ENCODE measurements around the gene TRAPPC11.
A peak's percentile ranks its signal among the peaks of the same experiment; 100 is the strongest.
"Not testable (repeated sequence)": the region's sequence is repeated elsewhere in the genome, so short reads cannot be mapped to it uniquely, and the experiment has no call there.

The TRAPPC11 gene

DNA sequence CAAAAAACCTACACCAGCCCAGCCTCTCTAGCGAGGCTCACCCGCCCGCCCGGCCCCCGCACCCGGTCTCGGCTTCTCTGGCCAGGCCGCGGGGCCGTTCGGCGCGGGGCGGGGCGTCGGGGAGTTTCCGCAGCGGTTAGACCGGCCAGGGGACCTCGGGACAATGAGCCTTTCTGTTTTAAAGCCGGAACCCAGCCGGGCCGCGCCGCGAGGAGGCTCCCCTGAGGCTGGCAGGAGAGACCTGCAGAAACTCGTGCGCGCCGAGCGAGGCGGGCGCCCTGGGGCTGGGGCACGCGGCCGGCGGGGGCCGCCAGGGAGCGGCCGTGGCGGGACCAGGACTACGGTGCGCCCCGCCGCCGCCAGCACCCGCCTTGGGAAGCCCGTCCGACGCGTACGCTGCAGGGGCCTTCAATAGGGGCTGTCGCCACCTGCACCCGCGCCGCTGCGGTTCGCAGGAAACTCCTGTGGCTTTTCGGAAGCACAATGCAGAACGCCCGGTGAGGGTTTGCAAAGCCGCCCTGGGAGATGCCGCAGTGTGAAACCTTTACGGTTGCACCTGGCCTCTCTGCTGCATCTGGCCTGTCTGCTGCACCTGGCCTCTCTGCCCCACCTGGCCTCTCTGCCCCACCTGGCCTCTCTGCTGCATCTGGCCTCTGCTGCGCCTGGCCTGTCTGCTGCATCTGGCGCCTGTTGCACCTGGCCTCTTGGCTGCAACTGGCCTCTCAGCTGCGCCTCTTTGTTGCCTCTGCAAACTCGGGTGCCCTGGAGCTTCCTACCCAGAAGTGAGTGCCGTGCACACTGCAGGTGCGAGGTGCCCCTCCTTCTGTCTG lies 63.9 kb downstream of the TRAPPC11 start:
- DNase-seq = peak; percentile 69

DNA sequence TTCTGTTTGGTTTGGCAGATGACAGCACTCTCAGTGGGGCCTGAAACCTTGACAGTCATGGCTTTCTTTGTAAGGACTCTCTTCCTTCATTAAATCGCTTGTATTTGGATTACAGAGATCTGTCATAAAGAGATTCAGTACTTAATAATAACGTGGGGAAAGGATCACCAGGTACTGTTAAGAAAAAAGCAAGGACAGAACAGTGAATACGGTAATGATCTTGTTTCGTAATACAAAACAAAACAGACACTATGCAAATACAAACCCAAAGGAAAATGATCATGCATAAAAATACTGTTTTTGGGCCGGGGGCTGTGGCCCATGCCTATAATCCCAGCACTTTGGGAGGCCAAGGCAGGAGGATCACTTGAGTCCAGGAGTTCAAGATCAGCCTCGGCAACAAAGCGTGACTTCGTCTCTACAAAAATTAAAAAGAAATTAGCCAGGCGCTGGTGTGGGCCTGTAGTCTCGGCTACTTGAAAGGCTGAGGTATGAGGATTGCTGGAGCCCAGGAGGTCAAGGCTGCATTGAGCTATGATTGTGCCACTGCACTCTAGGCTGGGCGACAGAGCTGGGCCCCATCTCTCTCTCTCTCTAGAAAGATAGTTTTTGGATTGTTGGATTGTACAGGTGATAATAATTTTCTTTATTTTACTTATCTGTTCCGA lies 64.6 kb downstream of the TRAPPC11 start:
- DNase-seq = no peak

DNA sequence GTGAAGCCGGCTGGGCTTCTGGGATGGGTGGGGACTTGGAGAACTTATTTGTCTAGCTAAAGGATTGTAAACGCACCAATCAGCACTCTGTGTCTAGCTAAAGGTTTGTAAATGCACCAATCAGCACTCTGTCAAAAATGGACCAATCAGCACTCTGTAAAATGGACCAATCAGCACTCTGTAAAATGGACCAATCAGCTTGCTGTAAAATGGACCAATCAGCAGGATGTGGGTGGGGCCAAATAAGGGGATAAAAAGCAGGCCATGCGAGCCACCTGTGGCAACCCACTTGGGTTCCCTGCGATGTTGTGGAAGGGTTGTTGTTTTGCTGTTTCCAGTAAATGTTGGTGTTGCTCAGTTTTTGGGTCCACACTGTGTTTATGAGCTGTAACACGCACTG lies 66.5 kb downstream of the TRAPPC11 start:
- not testable (repeated sequence) for DNase-seq

DNA sequence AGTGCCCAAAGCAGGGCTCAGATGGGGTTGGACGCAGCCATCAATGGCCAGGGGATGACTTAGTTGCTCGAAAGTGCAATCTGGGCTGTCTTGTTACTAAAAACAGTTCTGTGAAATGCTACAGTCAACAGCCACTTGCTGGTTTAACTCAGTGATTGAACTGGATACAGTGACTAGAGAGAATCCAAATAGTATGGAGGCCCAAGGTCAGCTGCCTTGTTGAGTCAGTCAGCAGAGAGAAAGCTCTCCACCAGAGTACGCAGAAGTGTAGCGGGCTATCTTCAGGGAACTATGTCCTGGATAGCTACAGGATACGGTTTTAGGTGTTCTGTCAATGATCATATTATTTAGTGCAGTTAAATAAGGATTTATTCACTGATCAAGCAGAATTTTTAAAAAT lies 68.4 kb downstream of the TRAPPC11 start:
- DNase-seq = no peak

DNA sequence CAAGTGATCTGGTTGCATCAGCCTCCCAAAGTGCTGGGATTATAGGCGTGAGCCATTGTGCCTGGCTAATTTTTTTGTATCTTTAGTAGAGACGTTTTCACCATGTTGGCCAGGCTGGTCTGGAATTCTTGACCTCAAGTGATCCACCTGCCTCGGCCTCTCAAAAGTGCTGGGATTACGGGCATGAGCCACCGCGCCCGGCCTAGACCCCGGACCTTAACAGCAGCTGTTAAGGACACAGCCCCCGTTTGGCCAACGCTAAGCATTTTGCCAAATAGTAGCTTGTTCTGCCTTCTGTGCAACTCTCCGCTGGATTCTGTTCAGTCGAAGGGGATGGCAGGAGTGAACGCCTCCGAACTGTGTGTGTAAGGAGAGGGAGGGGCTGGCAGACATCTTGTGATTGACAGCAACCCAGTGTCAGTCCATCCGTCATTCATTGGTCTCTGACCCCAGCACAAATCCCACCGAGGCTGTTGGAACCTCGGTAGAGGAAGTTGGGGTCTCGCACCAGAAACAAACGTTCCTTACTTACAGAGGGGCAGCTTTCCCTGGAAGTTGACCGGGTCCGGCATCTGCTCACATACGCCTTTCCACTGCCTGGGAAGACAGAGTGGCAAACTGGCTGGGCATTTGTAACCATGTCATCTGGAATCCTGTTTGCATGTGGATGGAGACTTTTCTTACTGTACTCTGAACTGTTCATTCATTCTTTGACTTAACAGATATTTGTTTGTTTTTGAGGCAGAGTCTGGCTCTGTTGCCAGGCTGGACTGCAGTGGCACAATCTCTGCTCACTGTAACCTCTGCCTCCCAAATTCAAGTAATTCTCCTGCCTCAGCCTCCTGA lies 69.4 kb downstream of the TRAPPC11 start:
- DNase-seq = no peak

DNA sequence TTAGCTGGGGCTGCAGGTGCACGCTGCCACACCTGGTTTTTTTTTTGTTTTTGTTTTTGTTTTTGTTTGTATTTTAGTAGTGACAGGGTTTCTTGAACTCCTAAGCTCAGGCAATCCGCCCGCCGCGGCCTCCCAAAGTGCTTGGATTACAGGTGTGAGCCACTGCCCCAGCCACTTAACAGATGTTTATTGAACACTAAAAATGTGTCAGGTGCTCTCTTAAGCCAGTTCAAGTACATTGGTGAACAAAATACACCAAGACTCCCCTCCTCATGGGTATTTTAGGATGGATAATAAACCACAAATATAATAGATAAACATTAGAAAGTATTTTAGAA lies 69.9 kb downstream of the TRAPPC11 start:
- no peak for DNase-seq

DNA sequence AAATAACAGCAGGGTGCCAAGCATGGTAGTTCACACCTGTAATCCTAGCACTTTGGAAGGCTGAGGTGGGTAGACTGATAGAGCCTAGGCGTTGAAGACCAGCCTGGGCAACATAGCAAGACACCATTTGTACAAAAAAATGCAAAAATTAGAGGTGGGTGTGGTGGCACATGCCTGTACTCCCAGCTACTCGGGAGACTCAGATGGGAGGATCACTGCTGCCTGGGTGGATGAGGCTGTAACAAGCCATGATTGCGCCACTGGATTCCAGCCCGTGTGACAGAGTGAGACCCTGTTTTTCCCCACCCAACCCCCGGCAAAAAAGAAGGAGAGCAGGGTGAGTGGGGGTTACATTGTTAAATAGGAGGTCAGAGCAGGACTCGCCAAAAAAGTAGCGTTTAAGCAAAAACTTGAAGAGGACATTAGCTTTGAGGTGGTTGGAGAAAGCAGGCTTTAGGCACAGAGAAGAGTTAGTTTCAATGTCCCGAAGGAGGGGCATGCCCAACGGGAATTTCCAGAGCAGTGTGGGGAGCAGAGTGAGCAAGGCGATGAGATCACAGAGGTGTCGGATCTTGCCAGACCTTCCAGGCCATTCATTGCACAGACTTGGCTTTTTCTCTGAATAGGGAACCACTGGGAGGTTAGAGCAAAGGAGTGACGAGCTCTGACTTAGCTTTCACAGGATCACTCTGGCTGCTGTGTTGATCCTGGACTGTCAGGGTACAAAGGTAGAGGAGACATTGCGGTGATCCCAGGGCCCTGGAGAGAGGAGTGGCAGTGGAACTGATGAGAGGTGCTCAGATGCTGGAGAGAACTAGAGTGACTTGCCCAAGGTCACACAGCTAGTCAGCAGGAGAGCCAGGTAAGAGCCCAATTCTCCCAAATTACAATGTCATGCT lies 70.6 kb downstream of the TRAPPC11 start:
- DNase-seq = no peak

DNA sequence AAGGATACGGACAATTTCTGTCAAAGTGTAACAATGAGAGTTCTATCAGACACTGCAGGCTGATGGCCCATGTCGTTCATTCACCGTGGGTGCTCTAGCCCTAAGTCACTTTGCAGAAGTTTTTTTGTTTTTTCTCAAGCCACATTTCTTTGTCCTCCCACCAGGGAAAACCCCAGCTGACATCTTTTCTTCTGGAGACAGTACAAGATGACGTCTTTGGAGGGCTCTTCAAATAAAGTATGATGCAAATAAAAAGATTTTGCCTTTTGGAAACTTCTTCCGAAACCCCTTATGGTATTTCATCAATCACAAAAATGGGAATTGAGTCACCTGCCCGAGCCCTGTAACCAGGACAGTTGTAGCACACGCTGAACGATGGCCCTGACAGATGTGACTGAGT lies 73.2 kb downstream of the TRAPPC11 start:
- no peak for DNase-seq

DNA sequence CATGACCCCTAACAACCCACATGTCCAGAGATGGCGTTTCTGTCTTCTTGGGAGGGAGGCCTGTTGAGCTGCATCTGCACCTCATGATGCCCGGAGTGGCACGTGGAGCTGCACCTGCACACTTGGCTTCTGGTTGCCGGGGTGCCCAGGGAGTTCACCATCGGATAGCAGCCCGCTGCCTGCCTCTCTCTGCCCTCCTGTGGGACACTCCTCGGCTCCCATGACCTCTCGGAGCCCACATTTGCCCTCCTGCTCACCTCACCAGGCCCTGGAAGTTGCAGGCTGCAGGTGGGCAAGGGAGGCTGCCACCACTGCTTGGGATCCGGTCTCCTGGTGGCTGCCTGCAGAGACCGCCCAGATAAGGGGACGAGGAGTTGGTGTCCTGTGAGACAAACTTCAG lies 74.1 kb downstream of the TRAPPC11 start:
- DNase-seq = no peak

DNA sequence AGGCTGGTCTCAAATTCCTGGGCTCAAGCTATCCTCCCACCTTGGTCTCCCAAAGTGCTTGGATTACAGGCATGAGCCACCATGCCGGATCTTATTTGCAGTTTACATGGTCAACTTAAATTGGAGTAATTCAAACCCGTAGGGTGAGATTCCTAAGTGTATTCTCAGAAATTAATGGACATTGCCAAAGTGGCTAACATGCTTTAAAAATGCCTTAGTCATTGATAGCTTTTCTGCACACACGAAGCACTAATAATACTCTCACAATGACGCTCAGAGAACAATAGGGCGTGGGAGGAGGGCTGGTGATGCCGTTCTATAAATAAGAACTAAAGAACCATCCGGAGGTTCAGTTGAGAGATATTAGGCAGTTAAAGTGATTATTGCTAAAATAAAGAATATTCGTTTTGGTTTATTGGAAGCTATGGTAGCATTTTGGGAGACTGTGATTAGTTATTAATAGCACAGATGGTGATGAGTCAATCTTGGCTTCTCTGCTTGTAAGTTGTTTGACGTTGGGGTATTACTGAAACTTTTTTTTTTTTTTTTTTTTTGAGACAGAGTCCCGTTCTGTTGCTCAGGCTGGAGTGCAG lies 79.1 kb downstream of the TRAPPC11 start:
- no peak for DNase-seq

DNA sequence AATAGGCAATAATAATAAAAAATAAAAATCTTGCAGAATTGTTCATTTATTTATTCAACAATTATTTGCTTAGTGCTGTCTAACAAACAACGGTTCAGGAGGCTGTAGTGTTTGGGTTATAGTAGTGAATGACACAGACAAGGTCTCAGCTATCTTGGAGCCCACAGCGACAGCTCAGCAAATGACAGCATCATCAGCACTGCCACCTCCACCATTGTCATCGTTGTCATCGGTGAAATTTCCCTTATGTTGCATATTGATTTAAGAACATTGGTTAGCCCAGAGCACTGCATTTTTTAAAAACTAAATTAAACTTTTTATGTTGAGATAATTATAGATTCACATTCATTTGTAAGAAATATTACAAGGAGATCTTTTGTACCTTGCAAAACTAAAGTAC lies 79.9 kb downstream of the TRAPPC11 start:
- DNase-seq = no peak

DNA sequence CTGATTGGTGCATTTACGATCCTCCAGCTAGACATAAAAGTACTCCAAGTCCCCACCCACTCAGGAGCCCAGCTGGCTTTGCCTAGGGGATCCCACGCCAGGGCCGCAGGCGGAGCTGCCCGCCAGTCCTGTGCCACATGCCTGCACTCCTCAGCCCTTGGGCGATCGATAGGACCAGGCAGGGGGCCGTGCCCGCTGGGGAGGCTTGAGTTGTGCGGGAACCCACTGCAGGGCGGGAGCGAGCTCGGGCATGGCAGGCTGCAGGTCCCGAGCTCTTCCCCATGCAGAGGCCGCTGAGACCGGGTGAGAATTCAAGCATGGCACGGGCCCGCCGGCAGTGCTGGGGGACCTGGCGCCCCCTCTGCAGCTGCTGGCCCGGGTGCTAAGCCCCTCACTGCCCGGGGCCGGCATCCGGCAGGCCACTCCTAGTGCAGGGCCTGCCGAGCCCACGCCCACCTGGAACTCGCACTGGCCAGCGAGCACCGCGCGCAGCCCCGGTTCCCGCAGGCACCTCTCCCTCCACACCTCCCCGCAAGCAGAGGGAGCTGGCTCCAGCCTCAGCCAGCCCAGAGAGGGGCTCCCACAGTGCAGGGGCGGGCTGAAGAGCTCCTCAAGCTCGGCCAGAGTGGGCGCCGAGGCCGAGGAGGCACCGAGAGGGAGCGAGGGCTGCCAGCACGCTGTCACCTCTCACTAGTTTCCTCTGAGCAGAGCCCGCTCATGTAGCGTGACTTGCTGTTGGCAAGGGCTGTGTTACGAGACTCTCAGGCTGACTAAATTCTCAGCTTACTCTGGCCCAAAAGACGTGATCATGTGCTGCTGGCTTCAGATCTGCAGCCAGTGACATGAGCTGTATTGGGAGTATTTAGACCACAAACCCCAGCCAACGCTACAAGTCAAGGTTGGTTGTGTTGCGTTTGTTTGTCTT lies 87.5 kb downstream of the TRAPPC11 start:
- DNase-seq = no peak

DNA sequence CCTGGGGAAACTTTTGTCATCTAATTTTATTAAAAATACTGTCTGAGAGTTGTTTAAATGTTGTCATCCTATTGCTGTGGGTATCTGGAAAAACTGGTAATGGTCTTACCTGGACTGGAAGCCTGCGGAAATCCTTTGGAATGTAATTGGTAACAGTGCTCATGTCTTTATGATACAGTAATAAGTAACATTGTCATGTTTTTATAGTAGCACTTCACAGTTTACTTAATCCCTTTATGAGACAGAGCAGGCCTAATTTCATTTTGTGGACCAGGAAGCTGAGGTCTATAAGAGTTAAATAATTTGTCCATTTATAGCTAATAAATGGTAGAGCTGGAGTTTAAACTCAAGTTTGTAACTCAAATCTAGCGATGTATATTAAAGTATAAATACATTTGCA lies 88.3 kb downstream of the TRAPPC11 start:
- DNase-seq = no peak

DNA sequence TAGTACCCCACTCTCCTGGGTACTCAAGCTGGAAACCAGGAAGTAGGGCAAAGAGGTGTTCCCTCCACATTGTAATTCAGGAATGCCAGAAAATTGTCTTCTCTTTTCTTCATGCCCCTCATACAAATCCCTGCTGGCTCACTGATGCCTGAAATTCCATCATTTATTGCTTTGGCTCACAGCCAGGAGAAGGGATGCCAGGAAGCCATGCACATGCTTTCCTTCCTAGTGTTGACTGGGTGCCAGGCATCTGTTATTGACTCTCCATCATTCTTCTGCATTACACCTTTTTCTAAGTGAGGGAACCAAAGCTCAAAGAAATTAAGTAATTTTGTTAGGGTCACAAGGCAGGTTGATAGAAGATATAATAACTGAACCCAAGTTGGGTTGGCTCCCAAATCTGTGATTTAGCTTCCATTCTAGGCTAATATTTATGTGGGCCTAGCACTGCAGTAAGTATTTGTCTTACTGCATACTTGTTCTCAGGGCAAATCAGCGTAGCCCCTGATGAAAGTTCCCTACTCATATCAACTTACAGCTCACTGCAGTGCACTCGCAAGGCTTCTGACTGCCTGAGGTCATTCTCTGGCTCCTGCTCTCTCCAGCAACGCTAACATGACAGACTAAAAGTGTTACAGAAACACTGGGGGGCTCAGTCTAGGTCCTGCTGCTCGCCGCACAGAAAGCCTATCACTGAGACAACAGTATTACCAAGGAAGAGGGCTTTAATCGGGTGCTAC lies 89.0 kb downstream of the TRAPPC11 start:
- DNase-seq = no peak

DNA sequence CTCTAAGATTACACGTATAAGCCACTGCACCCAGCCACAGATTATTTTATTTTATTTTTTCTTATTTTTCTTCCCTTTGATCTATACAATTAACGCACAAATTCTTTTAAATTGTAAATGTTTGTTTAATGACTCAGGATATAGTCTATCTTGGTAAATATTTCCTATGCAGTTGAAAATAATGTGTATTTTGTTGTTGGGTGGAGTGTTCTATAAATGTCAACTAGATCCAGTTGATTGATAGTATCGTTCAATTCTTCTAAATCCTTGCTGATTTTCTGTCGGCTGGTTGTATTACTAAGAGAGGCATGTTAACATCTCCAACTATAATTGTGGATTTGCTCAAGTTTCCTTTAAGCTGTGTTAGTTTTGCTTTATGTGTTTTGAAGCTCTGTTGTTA lies 92.0 kb downstream of the TRAPPC11 start:
- DNase-seq = no peak

DNA sequence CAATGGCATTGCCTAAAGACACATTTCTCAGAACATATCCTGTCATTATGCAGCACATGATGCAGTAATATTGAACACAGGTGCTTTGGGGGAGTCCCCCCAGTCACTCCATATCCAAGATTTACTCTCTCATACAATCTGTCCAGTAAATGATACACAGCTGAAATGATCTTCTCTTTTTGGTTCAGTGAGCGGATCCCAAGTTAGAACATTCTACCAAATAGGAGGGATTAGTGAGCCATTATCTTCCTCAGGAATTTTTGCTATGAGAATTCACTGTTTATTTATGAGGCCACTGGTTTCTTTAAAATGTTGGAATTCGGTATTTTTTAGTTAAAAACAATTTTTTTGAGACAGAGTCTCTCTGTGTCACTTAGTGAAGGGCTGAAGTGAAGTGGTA lies 96.5 kb downstream of the TRAPPC11 start:
- DNase-seq = no peak

DNA sequence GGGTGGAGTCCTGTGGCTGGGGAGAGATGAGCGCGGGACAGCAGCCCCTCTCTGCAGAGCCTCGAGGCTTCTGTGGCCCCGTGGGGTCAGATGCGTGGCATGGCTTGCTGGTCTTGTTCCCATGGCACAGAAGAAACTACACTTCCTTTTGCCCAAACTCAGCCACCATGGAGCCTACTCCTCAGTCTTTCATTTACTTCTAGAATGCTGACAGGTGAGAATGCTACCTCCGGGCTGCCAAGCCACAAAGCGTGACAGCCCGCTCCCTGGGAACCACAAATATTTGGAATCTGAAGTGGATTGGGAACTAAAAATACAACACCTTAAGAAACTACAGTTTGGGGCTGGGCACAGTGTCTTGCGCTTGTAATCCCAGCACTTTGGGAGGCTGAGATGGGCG lies 98.0 kb downstream of the TRAPPC11 start:
- DNase-seq = no peak

DNA sequence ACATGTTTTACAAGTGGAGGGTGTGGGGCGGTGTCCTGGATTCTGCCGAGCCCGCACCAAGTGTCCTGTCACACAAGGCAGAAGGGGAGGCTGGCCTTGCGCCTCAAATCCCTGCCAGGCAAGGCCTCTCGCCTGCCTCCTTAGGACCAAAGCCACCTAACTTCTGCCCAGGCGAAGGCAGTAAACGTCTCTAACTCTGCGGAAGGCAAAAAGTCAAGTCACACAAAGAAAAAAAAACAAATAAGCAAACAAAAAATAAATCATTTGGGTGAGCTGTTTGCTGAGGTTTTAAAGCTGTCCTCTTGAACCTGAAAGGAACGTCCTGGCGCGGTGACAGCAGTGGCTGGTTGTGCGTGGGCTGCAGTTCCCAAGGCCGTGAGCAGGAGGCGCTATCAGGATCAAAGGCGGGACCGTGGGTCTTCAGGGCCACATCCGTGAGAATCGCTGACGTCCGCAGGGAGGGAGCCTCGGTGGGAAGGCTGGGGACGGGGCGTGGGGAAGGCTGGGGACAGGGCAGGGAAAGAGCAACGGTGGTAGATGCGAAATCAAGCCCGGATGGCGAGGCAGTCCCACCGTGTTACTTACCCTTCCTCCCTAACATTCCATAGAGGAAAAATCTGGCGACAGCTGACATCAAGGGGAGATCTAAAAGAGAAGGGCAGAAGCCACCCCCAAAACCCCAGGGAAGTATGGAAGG lies 99.1 kb downstream of the TRAPPC11 start:
- no peak for DNase-seq

DNA sequence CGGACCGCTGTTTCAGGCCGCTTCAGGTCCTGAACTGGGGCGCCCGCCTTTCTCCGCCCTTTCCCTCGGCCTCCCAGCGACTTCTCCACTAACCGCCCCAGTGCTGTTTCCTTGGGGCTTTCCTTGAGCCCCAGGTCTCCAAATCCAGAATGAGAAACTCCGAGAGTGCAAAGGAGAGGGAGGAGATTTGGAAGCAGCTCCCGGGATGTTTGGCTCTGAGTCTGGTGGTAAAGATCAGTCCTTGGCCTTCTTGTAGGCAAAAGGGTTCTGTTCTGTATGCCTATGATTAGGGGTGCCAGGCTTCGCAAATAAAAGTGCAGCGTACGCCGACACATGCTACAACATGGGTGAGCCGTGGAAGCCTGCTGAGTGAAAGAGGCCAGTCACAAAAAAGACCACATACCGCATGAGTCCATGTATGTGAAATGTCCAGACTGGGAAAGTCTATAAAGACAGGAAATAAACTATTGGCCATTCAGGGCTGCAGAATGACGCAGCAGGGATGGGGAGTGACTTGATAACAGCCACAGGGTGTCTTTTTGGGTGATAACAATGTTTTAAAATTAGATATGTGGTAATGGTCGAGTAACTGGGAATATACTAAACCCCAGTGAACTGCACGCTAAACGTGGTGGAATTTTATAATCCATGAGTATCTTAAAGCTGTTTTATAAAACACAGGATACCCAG lies 99.8 kb downstream of the TRAPPC11 start:
- no peak for DNase-seq
